GM12878 (cell line): ENCODE results near the gene KATNB1. TPM values are rescaled to one million over a fixed set of nuclear protein-coding genes. Genes with fewer than 3 reads are reported as not detected.
"Not testable (repeated sequence)": the region's sequence is repeated elsewhere in the genome, so short reads cannot be mapped to it uniquely, and the experiment has no call there.

Source experiments
- ATAC-seq: fragments of 200-7000 bp; cut with Tn5 transposase; 3 replicates; pipeline ENCODE4 v1.9.1; 2020; ENCODE audit warnings: mild to moderate bottlenecking, moderate library complexity
- BruUV-seq: library from RNA; stranded (reverse); fragments of 400-500 nt; replicated peaks from 2 replicates; lab custom pipeline; 2021; lab: Mats Ljungman, UMichigan
- CTCF ChIA-PET: fragments of 300-600 bp; sonication (Branson Sonifier 250); formaldehyde crosslinking; extraction: SDS; loops from one replicate; lab custom pipeline; 2021; ENCODE audit warnings: inconsistent platforms; lab: Yijun Ruan, JAX
- POLR2A ChIA-PET: fragments of 350-600 bp; formaldehyde crosslinking; extraction: SDS; loops from one replicate; lab custom pipeline; 2021; ENCODE audit warnings: inconsistent platforms; lab: Charles Lee
- RAD21 ChIA-PET: fragments of 300-600 bp; sonication (Branson Sonifier 250); formaldehyde crosslinking; loops from one replicate; lab custom pipeline; 2023; ENCODE audit warnings: antibody characterized with exemption; ENCODE audit not compliant: unreplicated experiment; lab: Charles Lee
- SMC1A ChIA-PET: fragments of 300-600 bp; sonication (Branson Sonifier 250); formaldehyde crosslinking; loops from one replicate; lab custom pipeline; 2023; ENCODE audit not compliant: unreplicated experiment, uncharacterized antibody; lab: Charles Lee
- DNase-seq: peaks from one replicate; pipeline ENCODE4 v3.0.0-alpha.2; 2011; ENCODE audit warnings: low read depth, low spot score
- FAIRE-seq: peaks from 3 replicates; lab custom pipeline; 2011; peaks lifted over from hg19 to GRCh38; lab: Jason Lieb, UNC
- H2AFZ ChIP-seq: 2 replicates; pipeline ENCODE4 v1.6.0; 2011; ENCODE audit warnings: low read depth, low read length, control low read depth; ENCODE audit not compliant: control insufficient read depth
- H3K27ac ChIP-seq: 2 replicates; pipeline ENCODE4 v1.5.1; 2011; ENCODE audit warnings: control low read depth; ENCODE audit not compliant: control insufficient read depth, insufficient read depth
- H3K27me3 ChIP-seq, 2 experiments: replicated peaks in 1 of 2; 2 replicates each; pipeline versions ENCODE4 v1.6.0 to v1.6.1; 2011; ENCODE audit warnings: low read length in 1 of 2; ENCODE audit not compliant: control insufficient read depth in 2 of 2, insufficient read depth in 2 of 2
- H3K36me3 ChIP-seq, 2 experiments: 2 replicates each; pipeline ENCODE4 v1.5.1; 2011; ENCODE audit warnings: low read length in 1 of 2; ENCODE audit not compliant: control insufficient read depth in 2 of 2, insufficient read depth in 2 of 2
- H3K4me1 ChIP-seq: 2 replicates; pipeline ENCODE4 v1.6.1; 2011; ENCODE audit warnings: mild to moderate bottlenecking, low read length, moderate library complexity, mixed read lengths; ENCODE audit not compliant: control insufficient read depth, insufficient read depth
- H3K4me2 ChIP-seq: 2 replicates; pipeline ENCODE4 v1.6.0; 2011; ENCODE audit warnings: control low read depth; ENCODE audit not compliant: control insufficient read depth, insufficient read depth
- H3K4me3 ChIP-seq: fragments of 200-600 bp; sonication (generic); 2 replicates; pipeline ENCODE4 v1.5.1; 2016
- H3K79me2 ChIP-seq: 2 replicates; pipeline ENCODE4 v1.6.0; 2011; ENCODE audit warnings: low read length; ENCODE audit not compliant: control insufficient read depth, insufficient read depth
- H3K9ac ChIP-seq: 2 replicates; pipeline ENCODE4 v1.8.0; 2011; ENCODE audit warnings: low read length, control low read depth, mixed read lengths; ENCODE audit not compliant: control insufficient read depth, insufficient read depth
- H3K9me3 ChIP-seq: replicated peaks from 3 replicates; pipeline ENCODE4 v1.5.1; 2011; ENCODE audit warnings: mild to moderate bottlenecking, low read length; ENCODE audit not compliant: control insufficient read depth, insufficient read depth
- H4K20me1 ChIP-seq: 2 replicates; pipeline ENCODE4 v1.6.0; 2011; ENCODE audit not compliant: control insufficient read depth, insufficient read depth
- CHD4 ChIP-seq: fragments of 200-600 bp; sonication (generic); IDR thresholded peaks from 2 replicates; pipeline ENCODE4 v1.6.1; 2016; ENCODE audit warnings: mild to moderate bottlenecking
- CTCF ChIP-seq, 3 experiments: IDR thresholded peaks in 2 of 3; conservative IDR thresholded peaks in 1 of 3; 2 replicates each; pipeline ENCODE4 v1.5.1; 2011; ENCODE audit warnings: low read depth in 3 of 3, low read length in 3 of 3, mild to moderate bottlenecking in 3 of 3, control low read depth in 2 of 3, moderate library complexity in 2 of 3, inconsistent platforms in 1 of 3, mixed read lengths in 1 of 3; ENCODE audit not compliant: control insufficient read depth in 2 of 3, insufficient read depth in 1 of 3; ENCODE audit errors: extremely low read depth in 1 of 3
- CUX1 ChIP-seq: IDR thresholded peaks from 2 replicates; pipeline ENCODE4 v1.6.1; 2012; ENCODE audit warnings: improper control_type of control experiment, low read depth, low read length; ENCODE audit not compliant: insufficient replicate concordance
- IKZF2 ChIP-seq, 2 experiments: fragments of 450-650 bp; IDR thresholded peaks; 2 replicates each; pipeline ENCODE4 v1.6.1; 2017; ENCODE audit warnings: mild to moderate bottlenecking in 2 of 2, moderate library complexity in 2 of 2
- IRF3 ChIP-seq: fragments of 450-650 bp; IDR thresholded peaks from 2 replicates; pipeline ENCODE4 v1.6.1; 2014; ENCODE audit warnings: mild to moderate bottlenecking
- MEF2A ChIP-seq: IDR thresholded peaks from 2 replicates; pipeline ENCODE4 v1.6.1; 2011; ENCODE audit warnings: low read depth, mild to moderate bottlenecking, low read length, moderate library complexity; ENCODE audit not compliant: insufficient read depth
- MXI1 ChIP-seq: fragments of 150-350 bp; IDR thresholded peaks from 2 replicates; pipeline ENCODE4 v1.6.1; 2011; ENCODE audit warnings: low read depth, mild to moderate bottlenecking, inconsistent platforms, low read length, improper control_type of control experiment
- NR2C1 ChIP-seq: fragments of 450-650 bp; IDR thresholded peaks from 2 replicates; pipeline ENCODE4 v1.6.1; 2017; ENCODE audit warnings: antibody characterized with exemption, mild to moderate bottlenecking, moderate library complexity
- POLR2AphosphoS2 ChIP-seq: IDR thresholded peaks from 2 replicates; pipeline ENCODE4 v1.6.1; 2011; ENCODE audit warnings: low read depth, mild to moderate bottlenecking, low read length, improper control_type of control experiment, moderate library complexity
- RAD21 ChIP-seq: IDR thresholded peaks from 2 replicates; pipeline ENCODE4 v1.6.1; 2011; ENCODE audit warnings: mild to moderate bottlenecking, low read depth, low read length, moderate library complexity; ENCODE audit not compliant: insufficient read depth
- SIN3A ChIP-seq: IDR thresholded peaks from 2 replicates; pipeline ENCODE4 v1.6.1; 2012; ENCODE audit warnings: low read depth, low read length, improper control_type of control experiment
- SMC3 ChIP-seq: IDR thresholded peaks from 2 replicates; pipeline ENCODE4 v1.6.1; 2011; ENCODE audit warnings: low read length, improper control_type of control experiment, borderline replicate concordance
- YY1 ChIP-seq: IDR thresholded peaks from 2 replicates; pipeline ENCODE4 v1.6.1; 2011; ENCODE audit warnings: low read depth, mild to moderate bottlenecking, low read length
- ZBED1 ChIP-seq: IDR thresholded peaks from 2 replicates; pipeline ENCODE4 v1.6.1; 2016; ENCODE audit warnings: borderline replicate concordance
- WGBS: methylation state at CpG from one replicate; pipeline ENCODE4 v1.1.6; 2016; ENCODE audit warnings: low lambda C conversion rate; ENCODE audit not compliant: insufficient replicate concordance, insufficient coverage; ENCODE audit errors: missing lambda C conversion rate; 5-methylcytosine and 5-hydroxymethylcytosine counted together
- in situ Hi-C: fragments of 300-500 bp; cut with MboI; formaldehyde crosslinking; loops from 9 replicates; pipeline ENCODE4 v1.14.3; 2018; ENCODE audit warnings: mixed read lengths
- intact Hi-C: fragments of 100-400 bp; cut with micrococcal nuclease; formaldehyde crosslinking; loops from one replicate; pipeline ENCODE4 v1.14.2; 2022; ENCODE audit not compliant: unreplicated experiment
- polyA plus RNA-seq, 11 experiments: library from polyadenylated mRNA; depleted of rRNA in 4 of 11; unstranded in 6 of 11; stranded (reverse) in 5 of 11; fragments of >200 nt; fragmentation: Nextera tagmentation in 4 of 11; fragmentation: Illumina TruSeq in 1 of 11; extraction: Ambion mirVana in 4 of 11; extraction: Trizol in 1 of 11; gene quantifications; 1 replicate in 1 of 11; 2 replicates in 10 of 11; pipeline versions ENCODE4 v1.2.1 to v1.2.3, GENCODE V29; 2011 to 2016; ENCODE audit warnings: inconsistent platforms in 2 of 11, missing spikeins in 2 of 11, low read depth in 1 of 11
- total RNA-seq, 4 experiments: library from RNA; depleted of rRNA in 3 of 4; stranded (reverse); fragments of >200 nt in 3 of 4; fragmentation: Illumina TruSeq in 1 of 4; extraction: Trizol in 1 of 4; gene quantifications; 2 replicates each; pipeline versions ENCODE4 v1.2.1 to v1.2.3, GENCODE V29; 2013 to 2021

The KATNB1 gene
- total and polyA plus RNA-seq, 10 of the 15 experiments (the other 5 are each of a cell fraction or from before 2014, with no cell fraction given): 0.71 to 46.5 (median 19.5) TPM

GRCh38 chr16:57795431-57795878 is 59.9 kb downstream of the KATNB1 start (continued):
- TF ChIP-seq CUX1 (no peak), MXI1 (no peak), CHD4 (no peak), MEF2A (no peak), RAD21 (peak; percentile 52), POLR2AphosphoS2 (no peak), CTCF (IDR thresholded peaks at IDR 0.05 in 2 of 3, conservative IDR thresholded peaks at IDR 0.05 in 1 of 3; ENCODE audit: control insufficient read depth in 2 of 3, extremely low read depth in 1 of 3, insufficient read depth in 1 of 3, low read depth in 3 of 3, low read length in 3 of 3) (peak; percentile 48 to 62 (median 61)), NR2C1 (no peak), IKZF2 (IDR thresholded peaks at IDR 0.05) (no peak), ZBED1 (no peak), SIN3A (no peak), SMC3 (peak; percentile 33; the same call in 1 of the 2 replicates), YY1 (no peak), IRF3 (no peak)

- 22% methylated on average over 5 of the region's 5 CpGs for WGBS
Measured at GRCh38 chr16:57796014-57796413, 60.4 kb downstream of the KATNB1 start.

More at GRCh38 chr16:57796014-57796413, 60.4 kb downstream of the KATNB1 start:
- ChIA-PET POLR2A (interaction anchor here (0.5 kb wide), 1 partner anchor 210 kb away, joined by 3 read pairs; no protein-coding TSS in a partner anchor), RAD21 (interaction anchor here (2.2 kb wide), 1 partner anchor 103 kb away, joined by 5 read pairs; no protein-coding TSS in a partner anchor), SMC1A (interaction anchor here (1.0 kb wide), 1 partner anchor 43 kb away, joined by 3 read pairs; no protein-coding TSS in a partner anchor), CTCF (interaction anchor here (1.1 to 2.2 kb wide), 7 partner anchors 11 to 209 kb away, joined by 3 to 6 read pairs (median 3); no protein-coding TSS in a partner anchor)
- H3K27ac ChIP-seq, H3K9ac ChIP-seq, H4K20me1 ChIP-seq, DNase-seq, BruUV-seq, intact Hi-C loops, H3K36me3 ChIP-seq, H3K4me3 ChIP-seq, FAIRE-seq, H3K27me3 ChIP-seq, H3K4me1 ChIP-seq, H3K9me3 ChIP-seq, H3K79me2 ChIP-seq, H2AFZ ChIP-seq, in situ Hi-C loops, H3K4me2 ChIP-seq, ATAC-seq: not testable (repeated sequence)
